Astrocyte of the cerebellum (primary cell): ENCODE measurements around the gene VPS4B.

Experiments
- DNase-seq: peaks from one replicate; pipeline ENCODE4 v3.0.0-alpha.2; 2011; ENCODE audit warnings: low read depth
- H3K4me3 ChIP-seq: 2 replicates; pipeline ENCODE4 v1.5.1; 2011; ENCODE audit warnings: mild to moderate bottlenecking, low read depth, low read length, moderate library complexity
- CTCF ChIP-seq: IDR thresholded peaks from 2 replicates; pipeline ENCODE4 v1.5.1; 2012; ENCODE audit warnings: low read length, low read depth, moderate library complexity, mild to moderate bottlenecking; ENCODE audit errors: missing control alignments
- in situ Hi-C: cut with HindIII; loops from 2 replicates; pipeline ENCODE4 v1.10.0; 2017; ENCODE audit warnings: low sequenced_read_pairs

Gene VPS4B

GRCh38 chr18:63422087-63422863 lies at the start of gene VPS4B:
Gene VPS4B, minus strand, starts transcription at chr18:63422476. Its CDS starts 217 bp downstream, at chr18:63422259.
- DNase-seq: peak; percentile 99
- in situ Hi-C loops: no loop called here
- TF ChIP-seq CTCF: no peak
- H3K4me3 ChIP-seq: peak within 1 kb of the TSS; percentile 98

DNA sequence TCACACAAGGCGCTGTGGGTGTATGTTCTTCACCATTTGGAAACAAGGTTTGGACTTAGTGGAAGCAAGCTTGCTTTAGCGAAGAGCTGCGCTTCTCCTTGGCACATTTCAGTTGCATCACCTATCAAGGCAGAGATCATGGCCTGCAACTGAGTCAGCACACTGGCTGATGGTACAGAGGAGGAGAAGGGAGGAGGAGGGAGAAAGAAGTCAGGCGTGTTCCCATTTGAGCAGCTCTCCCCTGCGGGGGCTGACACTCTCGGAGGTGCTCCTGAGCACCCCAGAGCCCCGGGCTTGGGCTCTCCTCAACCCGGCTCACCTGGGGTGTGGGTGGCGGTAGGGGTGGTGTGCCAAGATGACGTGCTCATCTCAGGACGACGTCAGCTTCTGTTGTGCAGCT lies 48.5 kb upstream of the VPS4B start:
- H3K4me3 ChIP-seq: no peak overlapping the region
- no peak for TF ChIP-seq CTCF
- in situ Hi-C loops: no loop called here
- no peak for DNase-seq

DNA sequence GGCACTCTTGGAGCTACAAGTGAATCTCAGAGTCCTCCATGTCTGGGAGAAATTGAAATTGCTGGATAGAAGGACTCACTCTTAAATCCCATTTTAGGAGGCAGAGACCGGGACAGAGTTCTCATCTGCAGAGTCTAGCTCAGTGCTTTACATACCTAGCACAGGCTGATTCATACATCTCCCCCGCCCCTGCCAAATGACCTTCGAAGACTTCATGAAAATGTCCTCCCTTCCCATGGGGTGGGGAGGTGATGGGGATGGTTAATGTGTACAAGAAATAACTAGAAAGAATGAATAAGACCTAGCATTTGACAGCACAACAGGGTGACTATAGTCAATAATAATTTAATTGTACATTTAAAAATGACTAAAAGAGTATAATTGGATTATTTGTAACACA lies 46.3 kb upstream of the VPS4B start:
- in situ Hi-C loops: no loop called here
- H3K4me3 ChIP-seq: no peak overlapping the region
- TF ChIP-seq CTCF: no peak

GRCh38 chr18:63467699-63468098 lies 45.4 kb upstream of the VPS4B start:
- no peak for TF ChIP-seq CTCF
- H3K4me3 ChIP-seq: no peak overlapping the region
- in situ Hi-C loops: no loop called here
- DNase-seq: no peak

More for the DNA sequence above, 46.3 kb upstream of the VPS4B start:
- DNase-seq: no peak

DNA sequence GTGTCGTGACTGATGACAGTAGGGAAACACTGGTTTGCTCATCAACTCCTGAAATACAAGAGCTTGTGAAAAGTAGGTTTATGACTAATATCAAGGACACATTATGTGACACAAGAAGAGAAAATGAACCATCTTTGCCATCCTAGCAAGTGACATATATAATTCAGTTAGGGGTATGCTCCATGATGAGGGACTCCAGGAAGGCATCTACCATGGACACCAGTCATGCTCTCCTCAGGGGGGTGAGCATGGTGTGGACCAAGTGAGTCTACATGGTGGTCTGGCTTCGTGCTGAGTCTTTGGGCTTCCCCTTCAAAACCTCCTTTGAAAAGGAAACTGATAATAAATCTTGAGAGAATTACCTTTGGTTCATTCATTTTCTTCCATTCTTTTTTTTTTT lies 42.8 kb upstream of the VPS4B start:
- no peak for TF ChIP-seq CTCF
- DNase-seq: no peak
- H3K4me3 ChIP-seq: no peak overlapping the region
- in situ Hi-C loops: no loop called here

GRCh38 chr18:63464434-63464833 lies 42.2 kb upstream of the VPS4B start:
- DNase-seq: no peak
- H3K4me3 ChIP-seq: no peak overlapping the region
- TF ChIP-seq CTCF: no peak
- in situ Hi-C loops: no loop called here
